Measurements from ENCODE around the gene LHFPL4.

The LHFPL4 gene

DNA sequence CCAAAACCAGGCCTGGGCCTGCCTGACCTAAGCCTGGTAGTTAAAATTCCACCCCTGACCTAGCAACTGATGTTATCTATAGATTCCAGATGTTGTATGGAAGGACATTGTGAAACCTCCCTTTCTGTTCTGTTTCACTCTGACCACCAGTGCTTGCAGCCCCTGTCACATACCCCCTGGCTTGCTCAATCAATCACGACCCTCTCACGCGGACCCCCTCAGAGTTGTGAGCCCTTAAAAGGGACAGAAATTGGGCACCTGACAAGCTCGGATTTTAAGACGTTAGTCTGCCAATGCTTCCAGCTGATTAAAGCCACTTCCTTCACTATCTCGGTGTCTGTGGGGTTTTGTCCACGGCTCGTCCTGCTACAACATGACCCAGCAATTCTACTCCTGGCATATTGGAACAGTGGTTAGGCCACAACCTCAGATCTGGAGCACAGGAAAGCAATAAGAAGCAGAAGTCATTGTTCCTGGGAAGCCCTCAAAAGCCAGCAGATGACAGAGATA, 36.7 kb upstream of the LHFPL4 start:
- TF ChIP-seq, protein P1, sequence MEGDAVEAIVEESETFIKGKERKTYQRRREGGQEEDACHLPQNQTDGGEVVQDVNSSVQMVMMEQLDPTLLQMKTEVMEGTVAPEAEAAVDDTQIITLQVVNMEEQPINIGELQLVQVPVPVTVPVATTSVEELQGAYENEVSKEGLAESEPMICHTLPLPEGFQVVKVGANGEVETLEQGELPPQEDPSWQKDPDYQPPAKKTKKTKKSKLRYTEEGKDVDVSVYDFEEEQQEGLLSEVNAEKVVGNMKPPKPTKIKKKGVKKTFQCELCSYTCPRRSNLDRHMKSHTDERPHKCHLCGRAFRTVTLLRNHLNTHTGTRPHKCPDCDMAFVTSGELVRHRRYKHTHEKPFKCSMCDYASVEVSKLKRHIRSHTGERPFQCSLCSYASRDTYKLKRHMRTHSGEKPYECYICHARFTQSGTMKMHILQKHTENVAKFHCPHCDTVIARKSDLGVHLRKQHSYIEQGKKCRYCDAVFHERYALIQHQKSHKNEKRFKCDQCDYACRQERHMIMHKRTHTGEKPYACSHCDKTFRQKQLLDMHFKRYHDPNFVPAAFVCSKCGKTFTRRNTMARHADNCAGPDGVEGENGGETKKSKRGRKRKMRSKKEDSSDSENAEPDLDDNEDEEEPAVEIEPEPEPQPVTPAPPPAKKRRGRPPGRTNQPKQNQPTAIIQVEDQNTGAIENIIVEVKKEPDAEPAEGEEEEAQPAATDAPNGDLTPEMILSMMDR (IDR thresholded peaks at IDR 0.05; ENCODE audit: borderline replicate concordance, insufficient read depth, low read depth, low read length), result no peak
- no peak overlapping the region for H3K4me3 ChIP-seq (ENCODE audit: low read depth, low read length)

DNA sequence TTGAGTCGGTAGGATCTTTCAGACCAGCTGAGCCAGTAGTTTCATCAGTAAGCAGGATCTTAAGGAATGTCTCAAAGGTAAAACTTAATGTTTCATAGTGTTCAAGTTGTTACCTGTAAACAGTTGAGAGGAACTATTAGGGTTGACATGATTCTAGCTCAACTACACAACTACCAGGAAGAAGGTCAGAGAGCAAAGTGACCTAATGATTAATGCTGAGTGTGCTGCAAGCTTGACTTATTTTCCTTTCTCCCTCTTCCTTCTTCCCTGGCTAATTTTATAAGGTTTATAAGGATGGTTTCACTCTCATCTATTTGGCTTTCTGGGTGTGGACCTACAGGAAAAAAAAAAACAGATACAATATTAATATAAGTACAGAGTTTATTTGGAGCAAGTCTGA, 30.2 kb upstream of the LHFPL4 start:
- TF ChIP-seq, protein P1 (IDR thresholded peaks at IDR 0.05; ENCODE audit: borderline replicate concordance, insufficient read depth, low read depth, low read length), result no peak
- H3K4me3 ChIP-seq (ENCODE audit: low read depth, low read length), result no peak overlapping the region

DNA sequence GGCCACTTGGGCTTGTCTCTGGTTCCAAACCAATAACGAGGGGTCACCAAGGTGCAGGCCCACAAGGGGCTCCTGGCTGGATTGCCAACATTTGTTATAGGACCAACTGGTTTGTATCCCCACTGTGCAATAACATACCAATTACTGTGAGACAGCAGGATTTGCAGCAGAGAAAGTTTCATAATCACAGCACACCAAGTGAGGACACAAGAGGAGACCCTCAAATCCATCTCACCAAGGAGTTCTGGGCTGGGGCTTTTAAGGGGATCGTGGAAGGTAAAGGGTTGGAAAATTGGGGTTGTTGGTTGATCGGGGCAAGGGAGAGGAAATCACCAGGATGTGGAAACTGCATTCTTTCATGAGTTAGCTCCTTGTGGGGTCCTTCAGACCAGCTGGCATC, 29.7 kb upstream of the LHFPL4 start:
- no peak overlapping the region for H3K4me3 ChIP-seq (ENCODE audit: low read depth, low read length)
- TF ChIP-seq, protein P1 (IDR thresholded peaks at IDR 0.05; ENCODE audit: borderline replicate concordance, insufficient read depth, low read depth, low read length), result no peak

DNA sequence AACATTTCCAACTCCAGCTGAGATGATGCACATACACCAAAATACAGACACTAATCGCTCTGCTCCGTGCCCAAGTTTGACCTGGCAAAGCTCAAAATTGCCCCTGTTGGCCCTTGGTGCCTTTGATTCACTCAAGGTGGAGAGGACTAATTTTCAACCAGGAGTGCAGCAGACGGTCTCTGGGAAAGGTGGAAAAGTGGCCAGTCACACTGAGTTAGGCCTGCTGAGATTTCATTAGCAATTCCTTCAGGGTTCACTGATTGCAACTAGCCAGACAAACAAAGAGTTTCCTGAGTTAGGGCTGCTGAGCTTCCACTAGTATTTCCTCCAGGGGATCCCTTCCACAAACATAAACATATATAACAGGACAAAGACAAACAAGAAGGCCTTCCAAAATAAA, 28.7 kb upstream of the LHFPL4 start:
- TF ChIP-seq, protein P1 (IDR thresholded peaks at IDR 0.05; ENCODE audit: borderline replicate concordance, insufficient read depth, low read depth, low read length), result no peak
- no peak overlapping the region for H3K4me3 ChIP-seq (ENCODE audit: low read depth, low read length)

DNA sequence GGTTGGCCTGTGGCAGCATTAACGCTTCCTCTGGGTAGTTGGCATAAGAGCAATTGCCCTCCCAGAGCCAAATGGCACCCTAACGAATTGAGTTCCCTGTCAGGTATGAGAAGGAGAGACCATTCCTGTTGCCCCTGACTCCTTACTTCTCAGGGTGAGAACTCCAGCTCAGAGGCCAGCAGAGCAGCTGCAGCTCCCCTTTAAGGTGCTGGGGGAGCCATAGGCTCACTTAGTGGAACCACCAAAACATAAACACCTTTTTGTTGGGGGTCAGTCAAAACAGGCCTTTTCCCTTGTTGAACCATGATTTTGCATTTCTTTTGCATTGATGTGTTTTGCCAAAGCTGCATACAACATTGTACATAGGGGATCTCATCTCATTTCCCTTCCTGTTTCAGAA, 28.1 kb upstream of the LHFPL4 start:
- no peak overlapping the region for H3K4me3 ChIP-seq (ENCODE audit: low read depth, low read length)
- TF ChIP-seq, protein P1 (IDR thresholded peaks at IDR 0.05; ENCODE audit: borderline replicate concordance, insufficient read depth, low read depth, low read length), result no peak

DNA sequence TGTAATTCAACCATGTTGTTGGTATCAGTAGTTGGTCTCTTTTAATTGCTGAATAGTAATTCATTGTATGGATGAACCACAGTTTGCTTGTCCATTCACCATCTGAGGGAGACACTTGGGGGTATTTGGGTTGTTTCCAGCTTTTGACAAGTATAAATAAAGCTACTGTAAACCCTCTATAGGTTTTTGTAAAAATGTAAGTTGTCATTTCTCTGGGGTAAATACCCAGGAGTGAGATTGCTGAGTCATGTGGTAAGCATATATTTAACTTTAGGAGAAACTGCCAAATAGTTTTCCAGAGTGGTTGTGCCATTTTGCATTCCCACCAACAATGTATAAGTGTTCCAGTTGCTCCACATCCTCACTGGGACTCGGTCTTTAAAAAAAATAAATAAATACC, 15.4 kb upstream of the LHFPL4 start:
- no peak overlapping the region for H3K4me3 ChIP-seq (ENCODE audit: low read depth, low read length)
- TF ChIP-seq, protein P1 (IDR thresholded peaks at IDR 0.05; ENCODE audit: borderline replicate concordance, insufficient read depth, low read depth, low read length), result no peak

DNA sequence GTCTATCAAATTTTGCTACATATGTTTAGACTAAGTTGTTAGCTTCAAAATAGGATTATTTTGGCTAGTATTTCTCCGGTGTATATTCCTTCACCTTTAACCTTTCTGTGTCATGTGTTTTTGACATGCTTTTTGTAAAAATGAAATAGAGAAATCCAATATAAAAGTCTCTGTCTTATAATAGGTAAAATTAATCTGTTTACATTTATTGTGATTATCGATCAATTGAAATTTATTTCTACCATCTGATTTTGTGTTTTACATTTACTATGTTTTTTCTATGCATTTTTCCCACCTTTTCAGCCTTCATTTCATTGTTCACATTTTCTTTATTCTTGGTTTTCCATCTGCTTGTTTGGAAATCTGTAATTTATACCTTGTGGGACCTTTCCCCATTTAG, 11.7 kb upstream of the LHFPL4 start:
- no peak overlapping the region for H3K4me3 ChIP-seq (ENCODE audit: low read depth, low read length)
- TF ChIP-seq, protein P1 (IDR thresholded peaks at IDR 0.05; ENCODE audit: borderline replicate concordance, insufficient read depth, low read depth, low read length), result no peak
